ENCODE measurements around the gene GAA.
A peak's percentile ranks its signal among the peaks of the same experiment; 100 is the strongest.

The GAA gene

GRCh38 chr17:80141463-80142165 is 40.2 kb downstream of the GAA start:
- Histone ChIP-seq H3K4me3 (ENCODE audit: low read depth in 1 of 2, low read length in 1 of 2) (no peak overlapping the region), H3K27me3 (no peaks in the 10 kb centered on the region), H3K27ac (no peak overlapping the region), H3K9me3 (no peaks in the 10 kb centered on the region), H3K36me3 (peaks cover 75% of the 10 kb centered on the region), H3K4me1 (ENCODE audit: control insufficient read depth in 1 of 2, insufficient read depth in 1 of 2, low read depth in 1 of 2, low read length in 1 of 2) (peaks cover 15 to 19% of the 10 kb centered on the region in 2 experiments)
- no peak for TF ChIP-seq CTCF (IDR thresholded peaks at IDR 0.05)

- no peak for TF ChIP-seq CTCF (IDR thresholded peaks at IDR 0.05)
- Histone ChIP-seq H3K4me1 (ENCODE audit: control insufficient read depth in 1 of 2, insufficient read depth in 1 of 2, low read depth in 1 of 2, low read length in 1 of 2) (peaks cover 17 to 27% of the 10 kb centered on the region in 2 experiments), H3K36me3 (peaks cover 62% of the 10 kb centered on the region), H3K27me3 (no peaks in the 10 kb centered on the region), H3K9me3 (no peaks in the 10 kb centered on the region), H3K27ac (no peak overlapping the region), H3K4me3 (ENCODE audit: low read depth in 1 of 2, low read length in 1 of 2) (no peak overlapping the region)
Measured at GRCh38 chr17:80142929-80143328, 41.5 kb downstream of the GAA start.

GRCh38 chr17:80145076-80146075 is 44.0 kb downstream of the GAA start:
- Histone ChIP-seq H3K27me3 (no peaks in the 10 kb centered on the region), H3K4me3 (ENCODE audit: low read depth in 1 of 2, low read length in 1 of 2) (peak overlapping the region; percentile 70 to 85), H3K9me3 (no peaks in the 10 kb centered on the region), H3K27ac (peak overlapping the region; percentile 90), H3K36me3 (peaks cover 38% of the 10 kb centered on the region), H3K4me1 (ENCODE audit: control insufficient read depth in 1 of 2, insufficient read depth in 1 of 2, low read depth in 1 of 2, low read length in 1 of 2) (peaks cover 30 to 38% of the 10 kb centered on the region in 2 experiments)
- TF ChIP-seq CTCF (IDR thresholded peaks at IDR 0.05), result no peak

GRCh38 chr17:80146121-80147034 is 45.0 kb downstream of the GAA start:
- Histone ChIP-seq H3K27me3 (no peaks in the 10 kb centered on the region), H3K9me3 (no peaks in the 10 kb centered on the region), H3K36me3 (peaks cover 28% of the 10 kb centered on the region), H3K4me3 (ENCODE audit: low read depth in 1 of 2, low read length in 1 of 2) (peak overlapping the region; percentile 70 to 85), H3K4me1 (ENCODE audit: control insufficient read depth in 1 of 2, insufficient read depth in 1 of 2, low read depth in 1 of 2, low read length in 1 of 2) (peaks cover 33 to 46% of the 10 kb centered on the region in 2 experiments), H3K27ac (peak overlapping the region; percentile 90)
- no peak for TF ChIP-seq CTCF (IDR thresholded peaks at IDR 0.05)
